ENCODE measurements around the gene UCN2.

GRCh38 chr3:48535578-48535977 is 28.0 kb downstream of the UCN2 start:
- TF ChIP-seq POLR2A (IDR thresholded peaks at IDR 0.05), result no peak
- TF ChIP-seq CTCF (IDR thresholded peaks at IDR 0.05), result no peak

Data from testis (tissue), 2 donors.